ENCODE measurements around the gene PTH1R.

PTH1R gene

DNA sequence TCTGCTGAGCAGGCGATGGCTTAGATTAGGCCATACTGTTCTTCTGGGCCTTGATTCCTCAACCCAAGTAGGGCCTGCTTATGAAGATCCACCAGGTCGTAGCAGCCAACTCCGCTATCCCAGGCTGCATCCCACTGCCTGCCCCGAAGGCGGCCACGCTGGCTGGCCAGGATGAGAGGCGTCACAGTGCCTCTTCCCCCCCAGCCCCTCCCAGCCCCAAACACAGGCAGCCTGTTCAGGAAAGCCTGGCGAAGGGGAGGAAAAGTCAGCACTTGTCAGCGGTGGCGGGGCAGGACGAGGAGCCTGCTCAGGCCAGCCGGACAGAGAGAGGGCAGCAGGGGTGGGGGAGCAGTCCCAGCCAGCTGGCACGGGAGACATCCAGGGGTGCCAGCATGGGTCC, 11.2 kb downstream of the PTH1R start:
- no peak for TF ChIP-seq POLR2AphosphoS5 (IDR thresholded peaks at IDR 0.05; ENCODE audit: low read depth)
- TF ChIP-seq GABPA (IDR thresholded peaks at IDR 0.05; ENCODE audit: low read depth), result no peak
- TF ChIP-seq, protein P1, sequence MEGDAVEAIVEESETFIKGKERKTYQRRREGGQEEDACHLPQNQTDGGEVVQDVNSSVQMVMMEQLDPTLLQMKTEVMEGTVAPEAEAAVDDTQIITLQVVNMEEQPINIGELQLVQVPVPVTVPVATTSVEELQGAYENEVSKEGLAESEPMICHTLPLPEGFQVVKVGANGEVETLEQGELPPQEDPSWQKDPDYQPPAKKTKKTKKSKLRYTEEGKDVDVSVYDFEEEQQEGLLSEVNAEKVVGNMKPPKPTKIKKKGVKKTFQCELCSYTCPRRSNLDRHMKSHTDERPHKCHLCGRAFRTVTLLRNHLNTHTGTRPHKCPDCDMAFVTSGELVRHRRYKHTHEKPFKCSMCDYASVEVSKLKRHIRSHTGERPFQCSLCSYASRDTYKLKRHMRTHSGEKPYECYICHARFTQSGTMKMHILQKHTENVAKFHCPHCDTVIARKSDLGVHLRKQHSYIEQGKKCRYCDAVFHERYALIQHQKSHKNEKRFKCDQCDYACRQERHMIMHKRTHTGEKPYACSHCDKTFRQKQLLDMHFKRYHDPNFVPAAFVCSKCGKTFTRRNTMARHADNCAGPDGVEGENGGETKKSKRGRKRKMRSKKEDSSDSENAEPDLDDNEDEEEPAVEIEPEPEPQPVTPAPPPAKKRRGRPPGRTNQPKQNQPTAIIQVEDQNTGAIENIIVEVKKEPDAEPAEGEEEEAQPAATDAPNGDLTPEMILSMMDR (IDR thresholded peaks at IDR 0.05; ENCODE audit: insufficient read depth, low read length), result no peak
- no peak for TF ChIP-seq SPI1 (IDR thresholded peaks at IDR 0.05; ENCODE audit: borderline replicate concordance, low read depth)
- TF ChIP-seq REST (IDR thresholded peaks at IDR 0.05; ENCODE audit: insufficient replicate concordance, low read depth), result no peak
- Histone ChIP-seq H3K4me3 (replicated peaks; ENCODE audit: insufficient read depth, low read length) (no peak overlapping the region), H3K27ac (replicated peaks) (no peak overlapping the region), H3K27me3 (ENCODE audit: insufficient read depth, poor library complexity, severe bottlenecking) (peaks cover 38% of the 10 kb centered on the region)
- no peak for DNase-seq (ENCODE audit: low read depth in 1 of 2, low spot score in 1 of 2)

GRCh38 chr3:46889381-46890110, 12.0 kb downstream of the PTH1R start:
- Histone ChIP-seq H3K27me3 (ENCODE audit: insufficient read depth, poor library complexity, severe bottlenecking) (peaks cover 34% of the 10 kb centered on the region), H3K4me3 (replicated peaks; ENCODE audit: insufficient read depth, low read length) (no peak overlapping the region), H3K27ac (replicated peaks) (no peak overlapping the region)
- no peak for TF ChIP-seq POLR2AphosphoS5 (IDR thresholded peaks at IDR 0.05; ENCODE audit: low read depth)
- TF ChIP-seq, protein P1 (IDR thresholded peaks at IDR 0.05; ENCODE audit: insufficient read depth, low read length), result no peak
- no peak for TF ChIP-seq SPI1 (IDR thresholded peaks at IDR 0.05; ENCODE audit: borderline replicate concordance, low read depth)
- TF ChIP-seq REST (IDR thresholded peaks at IDR 0.05; ENCODE audit: insufficient replicate concordance, low read depth), result no peak
- no peak for TF ChIP-seq GABPA (IDR thresholded peaks at IDR 0.05; ENCODE audit: low read depth)
- no peak for DNase-seq (ENCODE audit: low read depth in 1 of 2, low spot score in 1 of 2)

DNA sequence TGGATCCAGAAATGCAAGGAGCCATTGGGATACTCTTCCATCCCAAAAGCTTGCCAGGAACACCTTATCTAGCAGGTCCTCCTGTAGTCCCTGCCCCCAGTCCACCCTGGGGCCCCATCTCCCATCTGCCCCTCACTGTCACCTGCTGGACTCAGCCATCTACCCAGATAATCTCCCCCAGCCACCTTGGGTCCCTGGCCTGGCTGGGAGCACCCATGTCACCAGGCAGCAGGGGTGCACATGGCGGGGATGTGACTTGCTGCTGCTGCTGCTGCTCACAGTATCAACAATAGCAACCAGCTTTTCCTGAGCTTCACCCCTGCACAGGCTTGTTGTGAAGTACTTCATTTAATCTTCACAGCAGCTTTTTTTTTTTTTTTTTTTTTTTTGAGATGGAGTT, 12.6 kb downstream of the PTH1R start:
- Histone ChIP-seq H3K27me3 (ENCODE audit: insufficient read depth, poor library complexity, severe bottlenecking) (peaks cover 30% of the 10 kb centered on the region), H3K4me3 (replicated peaks; ENCODE audit: insufficient read depth, low read length) (no peak overlapping the region), H3K27ac (replicated peaks) (no peak overlapping the region)
- no peak for DNase-seq (ENCODE audit: low read depth in 1 of 2, low spot score in 1 of 2)
- TF ChIP-seq REST (IDR thresholded peaks at IDR 0.05; ENCODE audit: insufficient replicate concordance, low read depth) (no peak), GABPA (IDR thresholded peaks at IDR 0.05; ENCODE audit: low read depth) (no peak), SPI1 (IDR thresholded peaks at IDR 0.05; ENCODE audit: borderline replicate concordance, low read depth) (no peak), POLR2AphosphoS5 (IDR thresholded peaks at IDR 0.05; ENCODE audit: low read depth) (no peak)
- TF ChIP-seq, protein P1 (IDR thresholded peaks at IDR 0.05; ENCODE audit: insufficient read depth, low read length), result no peak
